GM18508 (cell line): ENCODE results near the gene KLF13.

ENCODE experiments used
- ATAC-seq: cut with Tn5 transposase; IDR thresholded peaks from one replicate; pipeline ENCODE4 v1.9.1; 2021; ENCODE audit warnings: moderate number of reproducible peaks; ENCODE audit not compliant: insufficient read depth, unreplicated experiment

KLF13 gene

GRCh38 chr15:31298707-31299172 lies 27.9 kb upstream of the KLF13 start:
- ATAC-seq: no peak

DNA sequence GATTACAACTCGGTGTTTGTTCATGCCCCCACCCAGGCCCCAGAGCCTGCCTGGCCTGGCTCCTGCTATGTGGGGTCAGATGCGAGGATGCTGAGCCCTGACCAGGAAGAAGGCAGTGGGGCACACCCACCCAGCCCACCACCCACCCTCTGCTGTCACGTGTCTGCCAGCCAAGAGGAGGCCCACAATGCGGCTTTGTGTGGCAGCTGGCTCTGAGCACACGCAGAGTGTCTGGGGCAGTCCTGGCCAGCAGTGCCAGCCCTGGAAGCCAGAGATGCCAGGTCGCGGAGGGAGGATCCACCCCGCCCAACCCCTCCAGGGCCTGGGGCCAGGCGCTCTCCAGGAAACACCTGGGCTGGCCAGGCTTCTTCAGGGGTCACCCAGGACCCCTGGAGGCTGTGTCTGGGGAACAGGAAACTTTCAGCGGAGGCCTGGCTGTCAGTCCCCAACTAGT lies 26.4 kb upstream of the KLF13 start:
- no peak for ATAC-seq

DNA sequence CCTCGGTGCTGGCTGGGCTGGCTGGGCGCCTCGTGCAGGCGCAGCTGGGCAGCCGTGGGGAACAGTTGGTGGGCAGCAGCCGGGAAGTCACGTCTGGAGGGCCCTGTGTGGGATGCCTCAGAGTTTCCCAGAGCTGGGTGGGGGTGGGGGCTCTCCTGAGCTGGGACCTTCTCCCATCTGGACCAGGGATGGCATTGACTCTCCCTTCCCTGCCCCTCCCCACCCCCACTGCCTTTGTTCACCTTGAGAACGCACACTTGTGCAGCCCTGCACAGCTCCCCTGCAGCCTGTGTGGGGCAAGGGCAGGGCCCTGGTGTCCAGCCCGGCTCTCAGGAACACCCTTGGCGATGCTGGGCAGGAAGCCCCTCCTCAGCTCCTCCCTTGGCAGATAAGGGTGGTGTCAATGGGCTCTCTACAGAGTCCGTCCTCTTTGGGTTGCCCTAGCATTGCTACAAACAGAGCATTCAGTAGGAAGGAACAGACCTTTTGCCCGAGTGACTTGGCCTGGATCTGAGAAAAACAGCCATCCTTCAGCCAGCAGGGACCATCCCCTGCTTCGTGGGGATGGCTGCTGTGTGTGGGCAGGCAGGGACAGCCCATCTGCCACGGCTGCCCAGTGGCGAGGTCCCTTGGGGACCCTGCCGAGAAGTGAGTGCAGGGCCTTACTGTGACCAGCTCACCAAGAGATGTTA lies 25.5 kb upstream of the KLF13 start:
- no peak for ATAC-seq

DNA sequence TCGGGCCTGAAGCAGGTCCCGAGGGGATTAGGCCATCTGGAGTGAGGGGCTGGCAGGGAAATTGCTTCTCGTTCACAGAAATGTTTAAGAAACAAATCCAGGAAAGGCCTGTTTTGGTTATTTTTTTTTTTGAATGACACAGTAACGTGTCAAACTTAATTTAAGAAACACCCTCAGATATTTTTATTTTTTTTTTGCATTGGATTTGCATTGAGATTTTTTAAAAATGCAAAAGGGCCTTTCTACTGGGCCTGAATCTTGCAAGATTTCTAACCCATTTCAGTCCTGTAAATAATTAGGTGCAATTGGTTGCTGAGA lies 25.0 kb upstream of the KLF13 start:
- ATAC-seq: no peak

GRCh38 chr15:31302029-31302657 lies 24.5 kb upstream of the KLF13 start:
- no peak for ATAC-seq

DNA sequence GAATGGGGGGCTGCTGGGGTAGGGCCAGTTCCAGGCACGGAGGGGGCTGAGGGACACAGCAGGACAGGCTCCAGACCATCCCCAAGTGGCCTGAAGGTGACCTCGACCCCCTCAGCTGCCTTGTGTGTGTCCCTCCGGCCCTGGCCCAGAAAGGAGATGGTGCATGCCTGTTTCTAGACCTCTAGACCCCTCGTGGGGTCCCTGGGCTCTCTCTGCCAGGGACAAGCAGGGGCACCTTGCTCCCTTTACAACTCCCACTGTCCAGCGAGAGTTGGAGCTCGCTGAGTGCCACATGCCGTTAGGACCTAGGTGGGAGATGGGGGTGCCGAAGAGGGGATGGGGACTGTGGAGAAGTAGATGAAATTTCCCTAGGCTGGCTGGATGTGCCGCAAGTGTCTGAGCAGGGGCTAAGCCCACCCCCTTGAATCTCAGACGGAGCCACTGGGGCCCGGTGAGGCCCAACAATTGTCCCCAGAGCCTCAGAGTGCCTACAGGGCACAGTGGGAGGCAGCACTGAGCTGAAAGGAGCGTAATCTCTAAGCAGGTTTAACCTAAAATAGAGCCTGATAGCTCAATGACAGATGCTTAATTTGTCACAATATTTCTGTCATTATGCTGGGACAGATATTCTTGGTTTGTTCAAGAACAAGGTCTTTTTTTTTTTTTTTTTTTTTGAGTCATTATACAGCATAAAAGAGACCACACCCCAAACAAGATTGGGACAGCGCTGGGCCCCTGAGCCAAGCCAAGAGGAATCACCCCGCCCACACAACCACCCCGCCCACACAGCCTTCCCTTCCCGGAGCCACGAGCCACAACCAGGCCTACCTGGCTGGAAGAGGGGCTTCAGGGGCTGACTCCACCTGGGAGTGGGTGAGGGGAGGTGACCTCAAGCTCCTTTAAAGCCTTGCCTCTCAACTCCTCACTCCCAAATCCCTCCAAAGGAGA lies 23.6 kb upstream of the KLF13 start:
- no peak for ATAC-seq

DNA sequence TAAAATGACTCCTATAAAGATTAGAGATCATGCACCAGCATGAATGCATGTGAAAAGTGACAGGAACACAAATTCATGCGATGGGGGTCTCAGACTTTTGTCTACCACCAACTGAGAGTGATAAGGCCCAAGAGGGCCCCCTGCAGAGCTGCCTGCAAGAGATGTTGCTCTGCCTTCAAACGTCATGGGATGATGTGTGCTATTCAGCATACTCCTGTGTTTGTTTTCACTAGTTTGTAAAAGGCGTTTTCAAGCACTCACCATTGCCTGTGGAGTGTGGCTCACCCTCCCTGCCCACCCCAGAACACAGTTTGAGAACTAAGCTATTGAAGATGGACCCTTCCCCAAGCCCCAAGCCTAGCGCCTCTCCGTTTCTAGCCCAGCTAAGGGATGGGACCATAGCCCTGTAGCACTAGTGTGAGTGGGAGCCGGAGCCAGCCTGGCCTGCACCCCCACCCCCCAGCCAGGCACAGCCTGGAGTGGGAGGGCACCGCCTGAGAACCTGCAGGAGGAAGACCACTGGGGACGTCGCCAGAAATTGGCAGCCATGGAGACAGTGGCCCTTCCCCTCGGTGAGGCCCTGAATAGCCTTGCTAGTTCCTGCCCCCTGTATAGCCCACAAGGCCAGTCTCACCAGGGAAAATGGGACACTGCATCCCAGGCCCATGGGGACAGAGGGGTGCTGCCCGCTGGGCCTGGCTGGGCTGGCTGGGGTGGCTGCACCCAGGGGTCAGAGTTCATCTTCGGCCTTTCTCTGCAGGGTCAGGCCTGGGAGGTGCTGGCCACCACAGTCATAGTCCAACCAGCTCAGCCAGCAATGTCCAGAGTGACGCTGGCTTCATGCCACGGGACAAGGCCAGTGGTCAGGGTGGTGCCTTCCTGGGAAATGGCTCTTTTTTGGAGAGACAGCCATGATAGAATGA lies 22.6 kb upstream of the KLF13 start:
- ATAC-seq: no peak

GRCh38 chr15:31304751-31305365 lies 21.8 kb upstream of the KLF13 start:
- no peak for ATAC-seq

DNA sequence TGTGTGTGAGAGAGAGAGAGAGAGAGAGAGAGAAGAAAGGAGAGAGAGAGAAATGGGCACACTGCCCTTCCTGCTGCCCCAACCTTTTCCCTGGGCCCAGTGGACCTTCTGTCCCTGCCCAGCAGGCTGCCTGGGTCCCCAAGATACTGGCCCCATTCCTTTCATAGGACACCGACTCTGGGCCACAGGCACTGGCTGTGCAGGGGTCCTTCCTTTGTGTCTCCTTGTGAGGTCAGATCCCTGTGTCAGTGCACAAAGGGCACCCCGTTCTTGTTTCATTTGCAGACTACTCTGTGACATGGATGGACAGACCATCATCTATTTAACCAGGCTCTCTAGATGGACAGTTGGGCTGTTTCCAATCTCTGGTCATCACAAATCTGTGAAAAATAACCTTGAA lies 21.3 kb upstream of the KLF13 start:
- no peak for ATAC-seq

GRCh38 chr15:31305796-31306425 lies 20.7 kb upstream of the KLF13 start:
- no peak for ATAC-seq

- no peak for ATAC-seq
Measured at GRCh38 chr15:31306426-31307269, 20.0 kb upstream of the KLF13 start.

DNA sequence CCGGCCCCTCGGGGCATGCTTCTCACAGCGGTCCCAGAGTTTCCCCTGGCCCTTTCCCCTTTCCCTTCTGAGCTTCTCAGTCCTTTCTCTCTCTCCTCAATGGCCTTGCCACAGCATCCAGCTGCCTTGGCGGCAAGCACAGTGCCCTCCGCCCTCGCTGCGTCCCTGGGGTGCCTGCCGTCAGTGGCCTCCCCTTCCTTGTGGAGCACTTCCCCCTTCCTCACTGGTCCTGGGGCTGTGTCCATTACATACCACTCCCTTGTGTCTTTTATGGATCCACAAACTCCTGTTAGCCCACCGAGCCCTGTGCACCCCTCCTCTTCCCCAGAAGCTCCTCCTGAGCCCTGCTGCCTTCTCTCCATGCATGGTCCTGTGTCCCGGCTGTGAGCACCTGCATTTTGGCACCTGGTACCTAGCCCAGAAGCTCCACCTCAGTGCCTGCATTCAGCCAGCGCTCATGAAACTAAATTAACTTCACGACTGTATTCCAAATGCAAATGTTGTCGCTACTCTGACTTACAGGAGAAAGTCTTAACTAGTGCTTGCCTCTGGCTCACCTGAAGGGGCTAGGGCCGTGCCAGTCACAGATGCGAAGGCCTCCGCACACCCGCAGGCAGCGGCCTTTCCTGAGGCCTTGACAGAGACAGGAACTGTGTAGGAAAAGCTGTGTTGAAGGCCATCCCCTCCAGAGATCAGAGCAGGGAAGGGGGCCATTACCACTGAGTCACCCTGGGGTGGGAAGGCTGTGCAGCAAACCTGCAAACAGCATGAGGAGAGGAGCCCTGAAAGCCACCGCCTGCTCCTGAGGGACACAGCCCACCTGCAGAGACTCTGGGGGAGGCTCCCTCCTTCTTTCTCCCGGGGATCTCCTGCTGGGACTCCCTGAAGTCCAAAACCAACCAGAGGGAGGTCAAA lies 19.1 kb upstream of the KLF13 start:
- no peak for ATAC-seq

DNA sequence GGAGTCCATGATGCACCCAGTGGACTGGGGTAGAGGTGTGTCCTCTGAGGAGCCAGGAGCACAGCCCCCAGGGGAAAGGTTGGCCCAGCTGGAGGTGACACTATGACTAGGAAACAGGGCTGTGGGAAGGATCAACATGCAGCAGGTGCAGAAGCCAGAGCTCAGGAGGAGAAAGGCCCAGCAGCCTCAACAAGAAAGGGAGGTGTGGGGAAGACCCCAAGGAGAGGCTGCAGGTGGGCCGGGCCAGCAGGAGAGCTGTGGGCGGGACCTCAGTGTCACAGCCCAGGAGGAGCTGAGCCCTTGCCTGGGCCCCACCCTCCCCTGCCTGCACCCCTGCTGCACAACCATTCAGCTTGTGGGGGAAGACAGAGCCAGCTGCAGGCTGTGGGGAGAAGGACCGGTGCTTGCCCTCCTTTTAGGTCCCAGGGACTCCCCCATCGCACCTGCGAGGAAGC lies 18.4 kb upstream of the KLF13 start:
- ATAC-seq: no peak

- ATAC-seq: no peak
Measured at GRCh38 chr15:31309893-31310606, 16.6 kb upstream of the KLF13 start.

DNA sequence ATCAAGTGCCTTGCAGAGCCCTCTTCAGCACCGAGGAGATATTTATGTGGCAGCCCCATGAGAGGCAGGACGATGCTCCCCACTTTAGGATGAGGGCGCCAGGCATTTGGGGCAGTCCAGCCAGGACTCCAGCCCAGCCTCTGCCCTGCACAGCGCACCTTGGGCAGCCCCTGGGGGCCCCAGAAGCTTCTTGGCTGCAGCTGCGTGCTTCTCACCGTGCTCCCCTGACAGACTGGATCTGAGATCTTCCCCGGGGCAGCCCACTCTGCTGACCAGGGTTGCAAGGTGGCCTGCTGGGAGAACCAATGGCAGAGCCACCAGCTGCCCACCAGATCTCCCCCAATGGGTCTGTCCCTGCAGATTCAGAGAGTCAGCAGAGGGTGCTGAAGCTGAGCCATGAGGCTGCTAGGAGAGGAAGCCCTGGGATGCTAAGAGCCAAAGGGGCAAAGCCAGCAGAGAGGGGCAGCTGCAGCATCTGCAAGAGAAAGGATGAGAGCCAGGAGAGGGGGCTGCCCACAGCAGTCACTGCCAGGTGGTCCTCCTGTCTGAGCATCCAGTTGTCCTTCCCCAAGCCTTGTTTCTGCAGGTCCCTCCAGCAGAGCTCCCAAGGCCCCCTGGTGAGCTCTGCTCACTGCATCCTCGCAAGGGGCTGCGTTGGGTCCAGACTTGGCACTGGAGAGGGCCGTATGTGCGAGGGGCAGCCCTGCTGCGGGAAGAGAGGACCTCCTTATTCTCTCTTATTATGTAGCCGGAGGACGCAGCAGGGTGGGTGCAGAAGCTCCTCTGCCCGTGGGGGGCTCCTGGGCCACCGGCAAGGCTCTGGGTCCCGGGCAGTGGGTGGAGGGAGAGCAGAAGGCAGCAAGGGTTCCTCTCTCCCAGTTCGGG lies 14.7 kb upstream of the KLF13 start:
- ATAC-seq: no peak

- no peak for ATAC-seq
Measured at GRCh38 chr15:31313223-31313622, 13.4 kb upstream of the KLF13 start.
